ENCODE measurements around the gene GATAD2B. TPM values are rescaled to one million over a fixed set of nuclear protein-coding genes. Genes with fewer than 3 reads are reported as not detected.

The GATAD2B gene
- total and polyA plus RNA-seq, 9 donors = 11.2 to 73.0 (median 55.8) TPM

GRCh38 chr1:153776845-153777370 is 145.9 kb downstream of the GATAD2B start:
- H3K27me3 ChIP-seq = no peaks in the 10 kb centered on the region
- no peak overlapping the region for H3K4me3 ChIP-seq
- peak in 1 of 5 donors; percentile 28 for DNase-seq
- TF ChIP-seq CTCF (IDR thresholded peaks at IDR 0.05) = no peak
- no peak for TF ChIP-seq EP300 (IDR thresholded peaks at IDR 0.05)
- TF ChIP-seq POLR2A (IDR thresholded peaks at IDR 0.05) = no peak
- no peak overlapping the region for H3K27ac ChIP-seq
- H3K36me3 ChIP-seq = no peaks in the 10 kb centered on the region
- no peaks in the 10 kb centered on the region for H3K9me3 ChIP-seq
- peaks cover 9% of the 10 kb centered on the region for H3K4me1 ChIP-seq (ENCODE audit: insufficient read depth)
- WGBS, 3 donors = 87 to 95% (median 92%) methylated on average over 10 of the region's 10 CpGs
- intact Hi-C loops (cut with DNase I) = loop anchor here in 2 of 4 donors (10.0 kb wide), 2 partner anchors 202 to 262 kb away; no protein-coding TSS in a partner anchor

- DNase-seq = peak in 3 of 5 donors; percentile 45 to 54 (median 49)
- 57 to 72% (median 59%) methylated on average over 10 of the region's 10 CpGs for WGBS, 3 donors
- Histone ChIP-seq H3K4me3 (peak overlapping the region; percentile 73), H3K36me3 (no peaks in the 10 kb centered on the region), H3K27me3 (no peaks in the 10 kb centered on the region), H3K27ac (peak overlapping the region; percentile 69 to 84), H3K4me1 (ENCODE audit: insufficient read depth) (peaks cover 9% of the 10 kb centered on the region), H3K9me3 (no peaks in the 10 kb centered on the region)
- intact Hi-C loops (cut with DNase I) = loop anchor here in 2 of 4 donors (10.0 kb wide), 2 partner anchors 202 to 262 kb away; no protein-coding TSS in a partner anchor
- no peak for TF ChIP-seq POLR2A (IDR thresholded peaks at IDR 0.05)
- no peak for TF ChIP-seq EP300 (IDR thresholded peaks at IDR 0.05)
- no peak for TF ChIP-seq CTCF (IDR thresholded peaks at IDR 0.05)
Measured at GRCh38 chr1:153776352-153776751, 146.4 kb downstream of the GATAD2B start.

DNA sequence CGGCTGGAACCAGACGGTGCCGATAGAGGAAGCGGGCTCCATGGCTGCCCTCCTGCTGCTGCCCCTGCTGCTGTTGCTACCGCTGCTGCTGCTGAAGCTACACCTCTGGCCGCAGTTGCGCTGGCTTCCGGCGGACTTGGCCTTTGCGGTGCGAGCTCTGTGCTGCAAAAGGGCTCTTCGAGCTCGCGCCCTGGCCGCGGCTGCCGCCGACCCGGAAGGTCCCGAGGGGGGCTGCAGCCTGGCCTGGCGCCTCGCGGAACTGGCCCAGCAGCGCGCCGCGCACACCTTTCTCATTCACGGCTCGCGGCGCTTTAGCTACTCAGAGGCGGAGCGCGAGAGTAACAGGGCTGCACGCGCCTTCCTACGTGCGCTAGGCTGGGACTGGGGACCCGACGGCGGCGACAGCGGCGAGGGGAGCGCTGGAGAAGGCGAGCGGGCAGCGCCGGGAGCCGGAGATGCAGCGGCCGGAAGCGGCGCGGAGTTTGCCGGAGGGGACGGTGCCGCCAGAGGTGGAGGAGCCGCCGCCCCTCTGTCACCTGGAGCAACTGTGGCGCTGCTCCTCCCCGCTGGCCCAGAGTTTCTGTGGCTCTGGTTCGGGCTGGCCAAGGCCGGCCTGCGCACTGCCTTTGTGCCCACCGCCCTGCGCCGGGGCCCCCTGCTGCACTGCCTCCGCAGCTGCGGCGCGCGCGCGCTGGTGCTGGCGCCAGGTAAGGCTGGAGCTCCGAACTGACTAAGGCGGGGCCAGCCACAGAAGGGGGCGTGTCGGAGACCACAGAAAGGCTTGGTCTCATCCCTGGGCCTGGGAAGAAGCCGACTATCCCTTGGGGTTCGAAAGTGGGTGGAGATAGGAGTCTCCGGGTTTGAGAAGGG is 147.1 kb downstream of the GATAD2B start:
- peak overlapping the region; percentile 73 for H3K4me3 ChIP-seq
- DNase-seq = peak; percentile 82 to 85 (median 83)

More for the DNA sequence above, 147.1 kb downstream of the GATAD2B start:
- intact Hi-C loops (cut with DNase I) = loop anchor here in 3 of 4 donors (2.0 to 10.0 kb wide), 3 partner anchors 99 to 261 kb away; no protein-coding TSS in a partner anchor
- peaks cover 9% of the 10 kb centered on the region for H3K4me1 ChIP-seq (ENCODE audit: insufficient read depth)
- no peaks in the 10 kb centered on the region for H3K27me3 ChIP-seq
- no peaks in the 10 kb centered on the region for H3K9me3 ChIP-seq
- TF ChIP-seq CTCF (IDR thresholded peaks at IDR 0.05) = no peak
- peak; percentile 31 for TF ChIP-seq POLR2A (IDR thresholded peaks at IDR 0.05)
- 0% methylated on average over 79 to 83 of the region's 83 CpGs for WGBS, 3 donors
- H3K36me3 ChIP-seq = no peaks in the 10 kb centered on the region
- peak overlapping the region; percentile 69 to 84 for H3K27ac ChIP-seq

Data from ovary (tissue), 9 donors.